IPS-18c (cell line): ENCODE measurements around the gene TAF11L14.
"Not testable (repeated sequence)": the region's sequence is repeated elsewhere in the genome, so short reads cannot be mapped to it uniquely, and the experiment has no call there.

Experiments used
- H3K4me3 ChIP-seq: 2 replicates; pipeline ENCODE4 v1.7.0; 2013; ENCODE audit warnings: low read depth, mild to moderate bottlenecking, low read length, moderate library complexity; ENCODE audit not compliant: insufficient read depth
- H3K9me3 ChIP-seq: one replicate; pipeline ENCODE4 v1.6.1; 2013; ENCODE audit warnings: mild to moderate bottlenecking, low read length, moderate library complexity; ENCODE audit not compliant: control insufficient read depth, insufficient read depth

The TAF11L14 gene

GRCh38 chr5:17634160-17634559 lies at the start of gene TAF11L14:
Gene TAF11L14, plus strand, starts transcription at chr5:17634460.
- Histone ChIP-seq H3K4me3 (no peak within 1 kb of the TSS), H3K9me3 (no peaks in the 10 kb centered on the region)

GRCh38 chr5:17585658-17586057 lies 48.6 kb upstream of the TAF11L14 start, which contains the start of gene TAF11L7:
Gene TAF11L7, minus strand, starts transcription at chr5:17585758.
- not testable (repeated sequence) for H3K4me3 ChIP-seq, H3K9me3 ChIP-seq

- H3K4me3 ChIP-seq, H3K9me3 ChIP-seq: not testable (repeated sequence)
Observed at GRCh38 chr5:17590860-17591259, 43.4 kb upstream of the TAF11L14 start, which contains the start of gene TAF11L8. Gene TAF11L8, minus strand, starts transcription at chr5:17590960.

DNA sequence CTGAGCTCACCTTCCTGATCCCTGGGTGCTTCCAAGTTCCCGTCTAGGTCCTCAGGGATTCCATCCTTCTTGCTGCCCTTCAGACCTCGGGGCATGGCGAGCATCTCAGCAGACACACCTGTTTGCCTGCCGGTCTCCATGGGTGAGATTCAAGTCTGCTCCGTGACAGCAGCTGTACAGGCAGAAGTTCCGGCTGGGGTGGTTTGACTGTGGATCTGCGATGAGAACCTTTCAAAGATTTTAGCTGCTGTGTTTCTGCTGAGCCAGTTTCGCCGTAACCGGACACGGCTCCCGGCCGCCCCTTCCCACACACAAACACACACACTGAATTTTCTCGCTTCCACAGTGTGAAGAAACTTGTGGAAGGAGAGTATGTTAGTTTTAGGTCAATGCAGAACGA lies 40.0 kb upstream of the TAF11L14 start, which contains the start of gene TAF11L9:
TSS of gene TAF11L9 (minus strand) at position 140 of the 400 bp plus-strand sequence.
- not testable (repeated sequence) for H3K4me3 ChIP-seq, H3K9me3 ChIP-seq

DNA sequence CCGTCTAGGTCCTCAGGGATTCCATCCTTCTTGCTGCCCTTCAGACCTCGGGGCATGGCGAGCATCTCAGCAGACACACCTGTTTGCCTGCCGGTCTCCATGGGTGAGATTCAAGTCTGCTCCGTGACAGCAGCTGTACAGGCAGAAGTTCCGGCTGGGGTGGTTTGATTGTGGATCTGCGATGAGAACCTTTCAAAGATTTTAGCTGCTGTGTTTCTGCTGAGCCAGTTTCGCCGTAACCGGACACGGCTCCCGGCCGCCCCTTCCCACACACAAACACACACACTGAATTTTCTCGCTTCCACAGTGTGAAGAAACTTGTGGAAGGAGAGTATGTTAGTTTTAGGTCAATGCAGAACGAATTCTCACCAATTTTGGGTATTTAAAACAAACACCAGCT lies 36.5 kb upstream of the TAF11L14 start, which contains the start of gene TAF11L10:
TSS of gene TAF11L10 (minus strand) at position 101 of the 400 bp plus-strand sequence.
- H3K4me3 ChIP-seq, H3K9me3 ChIP-seq: not testable (repeated sequence)

DNA sequence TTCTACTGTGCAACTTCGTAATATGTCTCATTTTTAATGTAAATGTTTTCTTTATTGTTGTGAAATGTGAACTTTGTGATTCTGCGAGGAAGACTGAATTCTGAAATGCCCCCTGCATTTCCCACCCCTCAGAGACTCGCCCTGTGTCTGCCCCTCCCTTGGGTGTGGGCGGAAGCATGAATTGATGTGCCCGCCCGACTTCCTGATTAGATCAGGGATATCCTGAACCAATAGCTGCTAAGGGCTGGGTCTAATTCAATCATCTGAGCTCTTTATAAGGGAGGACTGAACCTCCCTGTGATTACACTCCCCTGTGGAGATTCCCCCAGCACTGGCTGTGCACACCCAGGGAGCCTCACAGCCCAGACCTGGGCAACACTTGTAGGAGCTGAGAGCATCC lies 30.4 kb upstream of the TAF11L14 start, which contains the start of gene TAF11L11:
TSS of gene TAF11L11 (plus strand) at position 304 of the 400 bp plus-strand sequence.
- H3K4me3 ChIP-seq, H3K9me3 ChIP-seq: not testable (repeated sequence)

- H3K9me3 ChIP-seq = no peaks in the 10 kb centered on the region
- H3K4me3 ChIP-seq = no peak overlapping the region
Observed at GRCh38 chr5:17604951-17605350, 29.3 kb upstream of the TAF11L14 start.

DNA sequence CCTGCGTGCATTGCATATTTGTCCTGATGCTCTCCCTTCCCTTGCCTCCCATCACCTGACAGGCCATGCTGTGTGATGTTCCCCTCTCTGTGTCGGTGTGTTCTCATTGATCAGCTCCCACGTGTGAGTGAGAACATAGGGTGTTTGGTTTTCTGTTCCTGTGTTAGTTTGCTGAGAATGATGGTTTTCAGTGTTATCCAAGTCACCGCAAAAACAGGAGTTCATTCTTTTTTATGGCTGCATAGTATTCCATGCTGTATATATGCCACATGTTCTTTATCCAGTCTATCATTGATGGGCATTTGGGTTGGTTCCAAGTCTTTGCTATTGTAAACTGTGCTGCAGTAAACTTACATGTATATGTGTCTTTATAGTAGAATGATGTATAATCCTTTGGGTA lies 26.8 kb upstream of the TAF11L14 start:
- not testable (repeated sequence) for H3K4me3 ChIP-seq, H3K9me3 ChIP-seq

GRCh38 chr5:17610092-17610491 lies 24.2 kb upstream of the TAF11L14 start, which contains the start of gene TAF11L12:
Gene TAF11L12, plus strand, starts transcription at chr5:17610392.
- not testable (repeated sequence) for H3K4me3 ChIP-seq

GRCh38 chr5:17614872-17615605 lies 19.2 kb upstream of the TAF11L14 start:
- H3K4me3 ChIP-seq = no peak overlapping the region
- H3K9me3 ChIP-seq = no peaks in the 10 kb centered on the region

More at GRCh38 chr5:17610092-17610491, 24.2 kb upstream of the TAF11L14 start, which contains the start of gene TAF11L12:
- H3K9me3 ChIP-seq = not testable (repeated sequence)

DNA sequence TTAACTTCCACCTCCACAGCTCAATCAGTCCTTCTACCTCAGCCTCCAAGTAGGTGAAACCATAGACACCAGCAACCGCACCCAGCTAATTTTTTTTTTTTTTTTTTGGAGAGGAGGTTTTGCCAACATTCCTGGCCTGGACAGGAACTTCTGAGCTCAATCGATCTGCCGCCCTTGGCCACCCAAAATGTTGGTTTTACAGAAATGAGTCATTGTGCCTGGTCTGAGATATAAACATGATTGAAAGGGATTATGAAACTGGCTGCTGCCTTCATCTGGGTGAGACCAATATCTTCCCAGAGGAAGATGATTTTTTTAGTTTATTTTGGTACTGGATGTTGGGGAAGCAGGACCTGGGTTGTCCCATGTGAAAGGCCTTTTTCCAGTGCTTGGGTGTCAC lies 14.9 kb upstream of the TAF11L14 start:
- H3K4me3 ChIP-seq = no peak overlapping the region
- H3K9me3 ChIP-seq = no peaks in the 10 kb centered on the region

DNA sequence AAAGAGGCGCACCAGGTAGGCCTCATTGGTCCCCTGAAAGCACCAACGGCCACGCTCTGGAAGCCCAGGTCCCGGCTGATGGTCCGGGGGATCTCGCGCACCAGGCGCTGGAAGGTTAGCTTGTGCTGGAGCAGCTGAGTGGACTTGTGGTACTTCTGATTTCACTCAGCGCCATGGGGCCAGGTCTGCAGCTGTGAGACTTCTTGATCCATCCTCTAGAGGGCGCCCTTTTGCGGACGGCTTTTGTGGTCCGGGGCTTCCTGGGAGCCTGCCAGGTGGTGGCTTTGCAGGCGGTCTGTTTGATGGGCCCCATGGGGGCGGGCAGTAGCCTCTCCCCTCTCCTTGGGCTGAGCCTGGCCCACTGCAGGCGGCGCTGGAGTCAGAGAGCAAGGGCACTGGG lies 13.6 kb upstream of the TAF11L14 start:
- H3K9me3 ChIP-seq = no peaks in the 10 kb centered on the region
- no peak overlapping the region for H3K4me3 ChIP-seq

- H3K4me3 ChIP-seq = no peak overlapping the region
Observed at GRCh38 chr5:17625686-17626085, 8.6 kb upstream of the TAF11L14 start.

DNA sequence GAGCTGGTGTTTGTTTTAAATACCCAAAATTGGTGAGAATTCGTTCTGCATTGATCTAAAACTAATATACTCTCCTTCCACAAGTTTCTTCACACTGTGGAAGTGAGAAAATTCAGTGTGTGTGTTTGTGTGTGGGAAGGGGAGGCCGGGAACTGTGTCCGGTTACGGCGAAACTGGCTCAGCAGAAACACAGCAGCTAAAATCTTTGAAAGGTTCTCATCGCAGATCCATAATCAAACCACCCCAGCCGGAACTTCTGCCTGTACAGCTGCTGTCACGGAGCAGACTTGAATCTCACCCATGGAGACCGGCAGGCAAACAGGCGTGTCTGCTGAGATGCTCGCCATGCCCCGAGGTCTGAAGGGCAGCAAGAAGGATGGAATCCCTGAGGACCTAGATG lies 2.5 kb upstream of the TAF11L14 start, which contains the start of gene TAF11L13:
TSS of gene TAF11L13 (plus strand) at position 301 of the 400 bp plus-strand sequence.
- not testable (repeated sequence) for H3K4me3 ChIP-seq, H3K9me3 ChIP-seq

More at GRCh38 chr5:17625686-17626085, 8.6 kb upstream of the TAF11L14 start:
- no peaks in the 10 kb centered on the region for H3K9me3 ChIP-seq

DNA sequence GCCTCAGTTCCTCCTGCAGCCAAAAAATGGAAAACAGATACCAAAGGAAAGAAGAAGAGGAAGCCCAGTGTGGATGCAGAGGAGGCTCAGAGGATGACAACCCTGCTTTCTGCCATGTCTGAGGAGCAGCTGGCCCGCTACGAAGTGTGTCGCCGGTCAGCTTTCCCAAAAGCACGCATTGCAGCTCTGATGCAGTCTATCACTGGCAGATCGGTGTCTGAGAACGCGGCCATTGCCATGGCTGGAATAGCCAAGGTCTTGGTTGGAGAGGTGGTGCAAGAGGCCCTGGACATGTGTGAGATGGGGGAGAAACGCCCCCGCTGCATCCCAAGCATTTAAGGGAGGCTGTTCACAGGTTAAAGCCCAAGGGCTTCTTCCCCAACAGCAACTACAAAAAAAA lies 15.0 kb downstream of the TAF11L14 start:
- H3K9me3 ChIP-seq, H3K4me3 ChIP-seq: not testable (repeated sequence)

DNA sequence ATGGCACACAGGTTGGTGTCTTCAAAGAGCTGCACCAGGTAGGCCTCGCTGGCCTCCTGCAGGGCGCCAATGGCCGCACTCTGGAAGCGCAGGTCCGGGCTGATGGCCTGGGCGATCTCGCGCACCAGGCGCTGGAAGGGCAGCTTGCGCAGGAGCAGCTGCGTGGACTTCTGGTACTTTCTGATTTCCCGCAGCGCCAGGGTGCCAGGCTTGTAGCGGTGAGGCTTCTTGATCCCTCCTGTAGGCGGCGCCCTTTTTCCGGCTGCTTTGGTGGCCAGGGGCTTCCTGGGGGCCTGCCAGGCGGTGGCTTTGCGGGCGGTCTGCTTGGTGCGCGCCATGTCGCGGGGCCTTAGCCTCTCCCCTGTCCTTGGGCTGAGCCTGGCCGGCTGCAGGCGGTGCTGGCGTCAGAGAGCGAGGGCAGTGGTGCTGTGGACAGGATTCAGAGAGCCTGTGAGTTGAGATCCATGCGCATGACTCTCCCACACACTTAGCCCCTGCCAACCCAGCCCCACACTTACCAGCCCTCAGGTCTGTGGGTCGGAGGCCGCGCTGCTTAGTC lies 21.0 kb downstream of the TAF11L14 start:
- not testable (repeated sequence) for H3K9me3 ChIP-seq

DNA sequence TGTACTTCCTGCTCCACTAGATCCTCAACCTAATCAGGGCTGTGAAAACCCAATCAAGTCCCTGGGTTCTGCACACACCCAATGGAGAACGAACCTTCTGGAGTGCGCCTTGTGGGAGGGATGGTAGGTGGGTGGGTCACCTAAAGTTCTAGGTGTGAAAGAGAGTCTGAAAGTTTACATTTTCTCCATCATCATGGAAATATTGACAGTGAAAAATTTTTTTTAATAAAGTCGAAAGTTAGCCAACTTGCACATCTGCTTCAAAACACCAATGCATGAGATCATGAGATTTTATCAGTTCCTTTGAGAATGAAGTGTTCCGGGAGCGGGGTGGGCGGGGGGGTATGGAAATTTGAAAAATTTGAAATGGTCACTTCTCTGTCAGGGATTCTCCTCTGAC lies 21.7 kb downstream of the TAF11L14 start:
- no peak overlapping the region for H3K4me3 ChIP-seq
- H3K9me3 ChIP-seq = no peaks in the 10 kb centered on the region

More for the DNA sequence above, 21.0 kb downstream of the TAF11L14 start:
- H3K4me3 ChIP-seq = not testable (repeated sequence)

DNA sequence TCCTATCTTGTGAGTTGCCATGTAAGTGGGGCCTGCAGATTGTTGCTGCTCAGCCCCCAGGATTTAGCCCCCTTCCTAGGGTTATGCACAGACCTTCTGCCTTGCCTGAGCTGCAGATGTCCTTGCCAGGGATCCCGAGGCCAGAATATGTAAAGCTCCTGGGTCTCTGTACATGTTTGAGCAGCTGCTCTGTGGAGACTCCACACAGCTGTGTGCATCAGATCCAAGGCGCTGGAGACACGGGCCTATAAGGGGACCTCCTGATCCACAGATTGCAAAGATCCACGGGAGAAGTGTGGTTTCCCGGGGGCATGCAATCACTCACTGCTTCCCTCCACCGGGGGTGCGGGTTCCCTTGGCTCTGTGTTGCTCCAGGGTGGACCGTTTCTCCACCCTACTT lies 28.9 kb downstream of the TAF11L14 start:
- no peaks in the 10 kb centered on the region for H3K9me3 ChIP-seq

More for the DNA sequence above, 28.9 kb downstream of the TAF11L14 start:
- H3K4me3 ChIP-seq = no peak overlapping the region
